ENCODE results near the gene NCOA5. TPM values are rescaled to one million over a fixed set of nuclear protein-coding genes. Genes with fewer than 3 reads are reported as not detected.

The NCOA5 gene
- total RNA-seq, 1 experiment from 2014 or later = 26.9 TPM

GRCh38 chr20:46120136-46120535, 30.4 kb upstream of the NCOA5 start:
- TF ChIP-seq, protein P1, sequence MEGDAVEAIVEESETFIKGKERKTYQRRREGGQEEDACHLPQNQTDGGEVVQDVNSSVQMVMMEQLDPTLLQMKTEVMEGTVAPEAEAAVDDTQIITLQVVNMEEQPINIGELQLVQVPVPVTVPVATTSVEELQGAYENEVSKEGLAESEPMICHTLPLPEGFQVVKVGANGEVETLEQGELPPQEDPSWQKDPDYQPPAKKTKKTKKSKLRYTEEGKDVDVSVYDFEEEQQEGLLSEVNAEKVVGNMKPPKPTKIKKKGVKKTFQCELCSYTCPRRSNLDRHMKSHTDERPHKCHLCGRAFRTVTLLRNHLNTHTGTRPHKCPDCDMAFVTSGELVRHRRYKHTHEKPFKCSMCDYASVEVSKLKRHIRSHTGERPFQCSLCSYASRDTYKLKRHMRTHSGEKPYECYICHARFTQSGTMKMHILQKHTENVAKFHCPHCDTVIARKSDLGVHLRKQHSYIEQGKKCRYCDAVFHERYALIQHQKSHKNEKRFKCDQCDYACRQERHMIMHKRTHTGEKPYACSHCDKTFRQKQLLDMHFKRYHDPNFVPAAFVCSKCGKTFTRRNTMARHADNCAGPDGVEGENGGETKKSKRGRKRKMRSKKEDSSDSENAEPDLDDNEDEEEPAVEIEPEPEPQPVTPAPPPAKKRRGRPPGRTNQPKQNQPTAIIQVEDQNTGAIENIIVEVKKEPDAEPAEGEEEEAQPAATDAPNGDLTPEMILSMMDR (conservative IDR thresholded peaks at IDR 0.05; ENCODE audit: low read depth, low read length) = no peak
- TF ChIP-seq EZH2 (IDR thresholded peaks at IDR 0.05; ENCODE audit: low read length, unreplicated experiment) = no peak
- no peak for TF ChIP-seq EZH2phosphoT487 (IDR thresholded peaks at IDR 0.05; ENCODE audit: borderline replicate concordance, low read length)
- no TSS peak for BruUV-seq (replicated peaks)
- H3K27ac ChIP-seq (ENCODE audit: low read length) = no peak overlapping the region

DNA sequence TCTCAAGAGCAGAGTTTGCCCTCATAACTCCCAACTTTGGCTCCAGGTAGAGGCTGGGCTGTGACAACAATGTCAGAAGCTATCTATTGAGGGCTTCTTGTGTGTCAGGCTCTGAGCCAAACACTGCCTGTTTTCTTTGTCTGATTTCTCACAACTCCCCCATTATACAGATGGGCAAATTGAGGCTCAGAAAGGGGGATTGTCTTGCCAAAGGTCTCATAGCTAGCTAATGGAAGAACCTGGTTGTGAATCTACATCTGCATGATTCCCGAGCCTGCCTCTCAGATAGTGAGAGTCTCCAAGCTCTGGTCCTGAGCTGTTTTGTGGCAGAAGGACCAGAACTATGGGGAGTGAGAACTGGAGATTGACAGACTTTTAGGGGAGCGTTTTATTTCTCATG, 29.8 kb upstream of the NCOA5 start:
- peaks cover 23% of the 10 kb centered on the region for H3K4me1 ChIP-seq (ENCODE audit: insufficient read depth, low read length)
- H3K9me2 ChIP-seq (replicated peaks; ENCODE audit: low read length) = no peaks in the 10 kb centered on the region
- no peak overlapping the region for H2AFZ ChIP-seq (ENCODE audit: low read length)
- H4K20me1 ChIP-seq (ENCODE audit: low read length) = no peaks in the 10 kb centered on the region
- no peaks in the 10 kb centered on the region for H3F3A ChIP-seq (ENCODE audit: low read length, unreplicated experiment)
- DNase-seq (no peak), ATAC-seq (no peak)
- no peak overlapping the region for H3K9ac ChIP-seq (ENCODE audit: low read length)
- intact Hi-C loops (cut with micrococcal nuclease) = no loop called here
- H3K9me3 ChIP-seq (ENCODE audit: low read length) = no peaks in the 10 kb centered on the region
- no peaks in the 10 kb centered on the region for H3K27me3 ChIP-seq (ENCODE audit: low read length)
- no peak overlapping the region for H3K27ac ChIP-seq (ENCODE audit: low read length)
- BruUV-seq (replicated peaks) = no TSS peak
- POLR2A ChIA-PET (ENCODE audit: unreplicated experiment) = no interaction called here
- no peak overlapping the region for H3K4me3 ChIP-seq (ENCODE audit: low read length)
- TF ChIP-seq, protein P1 (conservative IDR thresholded peaks at IDR 0.05; ENCODE audit: low read depth, low read length) = no peak
- no peak for TF ChIP-seq EZH2 (IDR thresholded peaks at IDR 0.05; ENCODE audit: low read length, unreplicated experiment)
- no peak for TF ChIP-seq EZH2phosphoT487 (IDR thresholded peaks at IDR 0.05; ENCODE audit: borderline replicate concordance, low read length)
- no peaks in the 10 kb centered on the region for H3K36me3 ChIP-seq (ENCODE audit: low read depth, low read length)
- CTCF ChIA-PET = interaction anchor here (0.7 kb wide), 1 partner anchor 9 kb away, joined by 4 read pairs; no protein-coding TSS in a partner anchor
- H3K4me2 ChIP-seq (ENCODE audit: low read length) = no peak overlapping the region
- H3K79me2 ChIP-seq (ENCODE audit: low read length) = no peaks in the 10 kb centered on the region

More at GRCh38 chr20:46120136-46120535, 30.4 kb upstream of the NCOA5 start:
- Histone ChIP-seq H3K27me3 (ENCODE audit: low read length) (no peaks in the 10 kb centered on the region), H3K9me2 (replicated peaks; ENCODE audit: low read length) (no peaks in the 10 kb centered on the region), H3K9me3 (ENCODE audit: low read length) (no peaks in the 10 kb centered on the region), H3K4me2 (ENCODE audit: low read length) (no peak overlapping the region), H3K36me3 (ENCODE audit: low read depth, low read length) (no peaks in the 10 kb centered on the region), H3K4me3 (ENCODE audit: low read length) (no peak overlapping the region), H3K9ac (ENCODE audit: low read length) (no peak overlapping the region), H3K79me2 (ENCODE audit: low read length) (no peaks in the 10 kb centered on the region), H3K4me1 (ENCODE audit: insufficient read depth, low read length) (peaks cover 23% of the 10 kb centered on the region), H4K20me1 (ENCODE audit: low read length) (no peaks in the 10 kb centered on the region), H3F3A (ENCODE audit: low read length, unreplicated experiment) (no peaks in the 10 kb centered on the region), H2AFZ (ENCODE audit: low read length) (no peak overlapping the region)
- ChIA-PET CTCF (no interaction called here), POLR2A (ENCODE audit: unreplicated experiment) (no interaction called here)
- ATAC-seq (no peak), DNase-seq (no peak)
- intact Hi-C loops (cut with micrococcal nuclease) = no loop called here

DNA sequence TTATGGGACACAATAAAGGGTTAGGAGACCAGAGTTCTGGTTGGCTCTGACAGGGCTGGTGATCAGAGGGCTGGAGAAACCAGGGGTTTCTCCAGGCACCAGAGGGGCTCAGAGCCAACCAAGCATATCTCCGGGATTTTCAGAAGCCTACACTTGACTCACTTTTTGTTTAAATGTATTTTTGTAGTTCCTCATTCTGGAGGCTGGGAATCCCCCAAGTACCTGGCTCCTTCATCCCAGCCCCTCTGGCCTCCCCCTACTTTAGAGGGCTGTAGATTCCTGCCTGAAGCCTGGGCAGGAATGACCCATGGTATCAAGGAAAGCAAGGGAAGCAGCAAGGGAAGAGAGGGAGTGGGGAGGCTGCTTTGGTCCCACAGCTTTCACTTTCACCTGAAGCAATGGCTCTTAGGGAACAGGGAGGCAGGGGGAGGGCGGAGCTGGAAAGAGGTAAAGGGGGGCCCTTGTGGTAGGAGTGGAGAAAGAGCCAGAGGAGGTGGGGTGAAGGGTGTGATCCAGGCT, 29.3 kb upstream of the NCOA5 start:
- TF ChIP-seq EZH2phosphoT487 (IDR thresholded peaks at IDR 0.05; ENCODE audit: borderline replicate concordance, low read length) (no peak), EZH2 (IDR thresholded peaks at IDR 0.05; ENCODE audit: low read length, unreplicated experiment) (no peak)
- TF ChIP-seq, protein P1 (conservative IDR thresholded peaks at IDR 0.05; ENCODE audit: low read depth, low read length) = no peak
- Histone ChIP-seq H3F3A (ENCODE audit: low read length, unreplicated experiment) (no peaks in the 10 kb centered on the region), H3K9me2 (replicated peaks; ENCODE audit: low read length) (no peaks in the 10 kb centered on the region), H3K4me3 (ENCODE audit: low read length) (no peak overlapping the region), H3K27ac (ENCODE audit: low read length) (no peak overlapping the region), H3K9ac (ENCODE audit: low read length) (no peak overlapping the region), H3K4me1 (ENCODE audit: insufficient read depth, low read length) (peaks cover 23% of the 10 kb centered on the region), H2AFZ (ENCODE audit: low read length) (no peak overlapping the region), H3K79me2 (ENCODE audit: low read length) (no peaks in the 10 kb centered on the region), H3K27me3 (ENCODE audit: low read length) (peaks cover 4% of the 10 kb centered on the region; the same call in 1 of the 2 replicates), H3K36me3 (ENCODE audit: low read depth, low read length) (no peaks in the 10 kb centered on the region), H4K20me1 (ENCODE audit: low read length) (no peaks in the 10 kb centered on the region), H3K4me2 (ENCODE audit: low read length) (no peak overlapping the region), H3K9me3 (ENCODE audit: low read length) (no peaks in the 10 kb centered on the region)
- no peak for ATAC-seq
- intact Hi-C loops (cut with micrococcal nuclease) = no loop called here
- CTCF ChIA-PET = interaction anchor here (0.7 kb wide), 1 partner anchor 9 kb away, joined by 4 read pairs; no protein-coding TSS in a partner anchor
- POLR2A ChIA-PET (ENCODE audit: unreplicated experiment) = no interaction called here
- no TSS peak for BruUV-seq (replicated peaks)
- DNase-seq = no peak
